ENCODE data around the gene KCNMA1.

The KCNMA1 gene

GRCh38 chr10:77180104-77180503 is 457.5 kb downstream of the KCNMA1 start:
- DNase-seq (ENCODE audit: low read depth), result no peak

GRCh38 chr10:77179015-77179695 is 458.5 kb downstream of the KCNMA1 start:
- DNase-seq (ENCODE audit: low read depth), result no peak

DNA sequence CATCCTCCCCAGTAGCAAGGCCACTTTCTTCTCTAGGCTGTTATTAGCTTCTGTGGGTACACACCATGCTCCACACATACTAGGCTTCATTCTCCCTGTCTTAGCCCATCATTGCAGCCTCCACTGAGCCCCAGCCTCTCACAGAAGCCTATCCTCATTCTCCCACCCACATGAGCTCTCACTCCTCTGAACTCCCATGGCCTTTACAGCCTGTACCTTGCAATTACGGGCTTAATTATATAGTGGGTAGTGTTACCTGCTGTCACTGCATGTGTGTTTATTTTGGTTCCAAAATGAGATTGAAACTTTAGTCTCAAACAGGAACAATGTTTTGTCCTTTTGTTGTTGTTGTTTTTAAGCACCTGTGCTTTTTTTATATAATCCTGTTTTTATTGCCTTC is 460.0 kb downstream of the KCNMA1 start:
- no peak for DNase-seq (ENCODE audit: low read depth)

DNA sequence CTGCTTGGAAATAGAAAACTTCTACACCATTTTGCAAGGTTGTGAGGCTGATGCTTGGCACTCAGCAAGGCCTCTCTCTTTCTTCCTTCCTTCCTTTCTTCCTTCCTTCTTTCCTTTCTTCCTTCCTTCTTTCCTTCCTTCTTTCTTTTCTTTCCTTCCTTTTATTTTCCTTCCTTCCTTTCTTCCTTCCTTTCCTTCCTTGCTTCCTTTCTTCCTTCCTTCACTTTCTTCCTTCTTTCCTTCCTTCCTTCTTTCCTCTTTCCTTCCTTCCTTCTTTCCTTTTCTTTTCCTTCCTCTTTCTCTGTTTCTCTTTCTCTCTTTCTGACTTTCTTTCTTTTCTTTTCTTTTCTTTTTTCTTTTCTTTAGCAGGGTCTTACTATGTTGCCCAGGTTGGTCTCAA is 460.4 kb downstream of the KCNMA1 start:
- DNase-seq (ENCODE audit: low read depth), result no peak

GRCh38 chr10:77176232-77176631 is 461.4 kb downstream of the KCNMA1 start:
- DNase-seq (ENCODE audit: low read depth), result no peak

- no peak for DNase-seq (ENCODE audit: low read depth)
These were observed 461.9 kb downstream of the KCNMA1 start for GRCh38 chr10:77175631-77176222.

DNA sequence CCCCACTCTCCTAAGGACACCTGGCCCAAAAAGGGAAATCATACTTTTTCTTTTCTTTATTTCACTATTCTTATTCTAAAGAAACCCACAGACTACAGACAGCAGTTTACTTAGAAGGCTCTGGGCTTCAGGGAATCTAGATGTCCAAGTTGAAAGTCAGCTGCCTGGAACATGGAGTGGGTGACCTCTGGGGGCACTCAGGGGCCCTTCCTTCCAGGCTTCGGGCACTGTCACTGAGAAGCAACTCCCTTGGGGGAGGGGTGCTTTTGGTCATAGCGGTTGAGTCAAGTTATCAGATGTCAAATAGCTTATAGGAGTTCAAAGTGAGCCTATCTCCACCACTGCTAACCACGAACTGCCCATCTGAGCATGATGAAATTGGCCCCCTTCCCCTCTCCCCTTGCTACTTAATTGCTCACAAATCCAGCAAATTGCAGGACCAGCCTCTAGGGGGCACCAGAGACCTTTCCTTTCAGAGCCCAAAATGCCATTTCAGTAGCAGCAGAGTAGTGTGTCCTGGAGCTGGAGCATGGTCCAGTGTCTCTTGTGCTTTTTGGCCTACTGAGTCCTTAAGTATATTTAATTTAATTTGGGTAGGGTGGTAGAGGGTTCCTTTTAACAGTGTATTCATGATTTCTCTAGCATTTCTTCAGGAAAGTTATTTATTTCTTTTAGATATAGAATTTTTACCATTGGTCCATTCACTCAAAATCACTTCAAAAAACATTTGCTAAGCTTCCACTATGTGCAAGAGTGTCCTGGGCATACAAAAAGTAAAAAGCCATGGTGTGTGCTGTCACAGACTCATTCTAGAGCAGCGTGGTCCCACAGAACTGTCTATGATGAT is 463.8 kb downstream of the KCNMA1 start:
- peak; percentile 55 for DNase-seq (ENCODE audit: low read depth)

GRCh38 chr10:77172086-77172485 is 465.5 kb downstream of the KCNMA1 start:
- DNase-seq (ENCODE audit: low read depth), result no peak

- no peak for DNase-seq (ENCODE audit: low read depth)
These were observed 468.7 kb downstream of the KCNMA1 start for GRCh38 chr10:77168861-77169260.

DNA sequence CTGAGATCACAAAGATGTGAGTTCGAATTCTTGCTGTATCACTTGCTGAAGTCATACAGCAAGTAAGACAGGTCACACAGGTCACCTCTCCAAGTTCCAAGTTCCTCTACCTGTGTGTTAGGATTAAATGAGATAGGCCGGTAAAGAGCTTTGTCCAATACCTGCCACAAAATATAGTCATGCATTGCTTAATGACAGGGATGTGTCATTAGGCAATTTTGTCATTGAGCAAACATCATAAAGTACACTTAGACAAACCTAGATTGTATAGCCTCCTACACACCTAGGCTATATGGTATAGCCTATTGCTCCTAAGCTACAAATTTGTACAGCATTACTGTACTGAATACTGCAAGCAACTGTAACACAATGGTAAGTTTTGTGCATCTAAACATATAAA is 469.4 kb downstream of the KCNMA1 start:
- no peak for DNase-seq (ENCODE audit: low read depth)

- DNase-seq (ENCODE audit: low read depth), result peak; percentile 16
These were observed 472.0 kb downstream of the KCNMA1 start for GRCh38 chr10:77165445-77166208.

DNA sequence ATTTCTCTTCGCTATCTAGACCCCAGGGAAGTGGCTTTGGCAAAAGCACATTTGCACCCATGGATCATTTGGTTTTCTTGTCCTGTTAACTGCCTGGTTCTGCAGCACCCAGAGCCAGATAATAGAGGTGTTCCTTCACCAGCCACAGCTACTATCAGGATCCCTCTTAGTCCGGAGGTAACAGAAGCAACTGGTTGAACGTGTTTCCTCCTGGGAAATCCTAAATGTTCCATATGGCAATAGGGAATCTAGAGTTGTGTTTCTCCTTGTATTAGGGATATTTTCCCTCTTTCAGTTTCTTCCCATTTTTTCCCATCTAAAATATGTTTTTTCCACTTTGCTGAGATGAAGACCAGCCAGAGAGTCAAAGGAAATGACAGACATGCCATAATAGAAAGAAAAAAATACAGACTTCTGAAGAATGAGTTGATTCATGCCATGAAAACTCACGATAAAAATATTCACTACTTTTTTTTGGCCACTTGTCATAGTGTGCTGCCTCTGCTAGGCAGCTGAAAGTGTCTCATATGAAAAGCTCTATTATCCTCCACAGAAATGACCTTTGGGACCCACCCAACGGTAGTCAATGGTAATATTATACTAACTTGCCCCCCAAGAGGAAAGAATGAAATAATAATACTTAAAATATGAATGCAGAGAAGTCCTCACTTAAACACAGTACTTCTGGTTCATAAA is 472.8 kb downstream of the KCNMA1 start:
- DNase-seq (ENCODE audit: low read depth), result no peak

DNA sequence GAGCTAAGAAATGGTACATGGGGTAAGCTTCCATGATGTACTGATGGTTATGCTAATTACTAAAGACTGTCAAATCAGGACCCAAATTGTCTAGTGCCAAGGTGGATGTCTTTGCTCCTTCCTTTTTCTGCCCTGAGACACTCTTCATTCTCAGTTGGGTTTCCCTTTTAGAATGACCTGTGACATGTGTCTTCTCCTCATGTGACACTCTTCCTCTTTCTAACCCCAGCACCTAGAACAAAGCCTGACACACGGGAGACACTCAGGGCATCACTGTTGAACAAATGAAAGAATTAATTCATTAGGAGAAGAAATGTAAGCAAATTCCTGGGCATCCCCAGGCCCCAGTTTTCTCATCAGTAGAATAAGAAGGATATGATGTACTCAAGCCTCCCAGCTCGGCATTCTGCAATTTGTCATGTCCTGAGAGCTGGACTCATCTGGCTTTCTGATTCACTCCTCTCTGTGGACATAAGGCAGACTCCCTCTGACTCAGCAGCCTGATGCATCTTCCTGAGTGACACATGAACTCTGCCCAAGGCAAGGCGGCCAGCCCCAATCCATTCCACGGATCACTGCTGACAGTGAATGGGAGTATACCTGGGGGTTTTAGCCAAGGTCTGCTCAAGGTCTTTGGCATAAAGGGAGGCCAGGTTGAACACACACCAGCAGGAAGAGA is 473.8 kb downstream of the KCNMA1 start:
- DNase-seq (ENCODE audit: low read depth), result no peak

DNA sequence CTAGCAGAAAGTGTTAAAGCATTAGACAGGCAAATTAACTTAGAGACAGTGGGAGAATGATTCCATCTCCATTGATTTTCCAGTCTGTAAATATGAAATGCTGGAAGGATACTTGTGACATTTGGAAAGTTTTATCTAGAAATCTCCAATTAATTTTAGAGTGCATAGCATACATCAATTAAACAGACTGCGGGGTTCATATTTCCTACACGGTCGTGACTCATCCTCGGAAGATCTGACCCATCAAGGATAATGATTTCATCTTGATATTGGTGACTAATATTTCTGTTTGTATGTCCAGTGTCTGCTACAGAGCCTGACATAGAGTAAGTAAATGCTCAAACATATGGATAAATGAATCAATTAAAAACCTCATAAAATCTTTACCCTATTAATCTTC is 474.9 kb downstream of the KCNMA1 start:
- DNase-seq (ENCODE audit: low read depth), result no peak

DNA sequence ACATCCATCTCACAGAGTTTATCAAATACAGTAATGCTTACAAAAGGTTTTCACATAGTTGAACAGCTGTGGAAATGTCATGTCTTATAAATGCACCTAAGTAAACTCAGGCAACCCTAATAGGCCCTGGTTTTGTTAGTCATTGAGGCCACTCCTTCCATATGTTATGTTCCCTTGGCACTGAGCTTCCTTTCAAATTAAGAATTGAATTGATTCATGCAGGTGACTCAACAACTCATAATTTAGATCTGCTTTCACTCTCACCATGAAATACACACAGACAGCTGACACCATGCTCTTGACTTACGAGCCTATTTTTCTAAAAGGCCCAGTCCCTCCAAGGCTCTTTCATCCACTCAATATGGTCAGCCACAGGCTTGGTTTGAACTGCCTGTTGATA is 476.9 kb downstream of the KCNMA1 start:
- DNase-seq (ENCODE audit: low read depth), result no peak

DNA sequence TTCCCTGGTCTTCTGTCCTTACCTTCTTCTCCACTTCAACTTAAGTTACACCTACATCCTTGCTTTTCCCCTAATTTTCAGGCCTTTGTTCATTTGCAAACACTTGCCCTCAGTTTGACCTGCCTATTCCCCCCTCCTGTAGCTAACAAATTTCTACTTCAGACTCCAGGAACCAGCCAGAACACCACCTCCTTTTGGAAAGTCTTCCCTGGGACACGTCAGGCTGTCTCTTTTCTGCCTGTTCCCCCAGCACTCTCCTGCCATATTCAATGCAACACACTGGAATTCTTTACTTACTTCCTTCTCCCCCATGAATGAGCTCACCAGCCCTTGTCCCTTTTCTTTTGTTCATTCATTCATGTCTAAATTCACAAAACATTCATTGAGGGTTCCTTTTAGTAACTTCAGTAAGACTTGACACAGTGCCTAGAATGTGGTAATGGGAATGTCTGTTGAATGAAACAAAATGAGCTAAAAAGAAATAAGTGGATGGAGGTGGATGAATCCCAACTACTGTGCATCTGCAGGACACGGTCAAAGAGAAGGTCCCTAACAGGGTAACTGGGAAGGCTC is 478.0 kb downstream of the KCNMA1 start:
- DNase-seq (ENCODE audit: low read depth), result no peak

DNA sequence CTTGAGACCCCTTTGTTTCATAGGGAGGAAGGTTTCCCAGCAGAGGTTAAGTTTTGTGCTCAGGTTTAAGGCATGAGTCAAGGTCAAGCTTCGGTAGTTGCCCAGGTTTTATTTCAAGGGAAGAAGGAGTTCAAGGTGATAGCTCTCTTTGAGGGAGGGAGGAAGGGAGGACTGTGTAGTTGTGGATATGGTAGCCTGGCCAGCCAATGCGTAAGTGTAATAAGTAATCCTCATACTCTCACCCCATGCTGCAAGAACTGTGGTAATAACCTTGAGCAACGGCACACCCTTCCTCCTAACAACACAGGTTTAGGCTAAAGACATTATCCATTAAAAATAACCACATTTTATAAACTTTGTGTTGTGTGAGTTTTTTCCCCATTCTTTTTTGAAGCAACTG is 478.9 kb downstream of the KCNMA1 start:
- DNase-seq (ENCODE audit: low read depth), result no peak

DNA sequence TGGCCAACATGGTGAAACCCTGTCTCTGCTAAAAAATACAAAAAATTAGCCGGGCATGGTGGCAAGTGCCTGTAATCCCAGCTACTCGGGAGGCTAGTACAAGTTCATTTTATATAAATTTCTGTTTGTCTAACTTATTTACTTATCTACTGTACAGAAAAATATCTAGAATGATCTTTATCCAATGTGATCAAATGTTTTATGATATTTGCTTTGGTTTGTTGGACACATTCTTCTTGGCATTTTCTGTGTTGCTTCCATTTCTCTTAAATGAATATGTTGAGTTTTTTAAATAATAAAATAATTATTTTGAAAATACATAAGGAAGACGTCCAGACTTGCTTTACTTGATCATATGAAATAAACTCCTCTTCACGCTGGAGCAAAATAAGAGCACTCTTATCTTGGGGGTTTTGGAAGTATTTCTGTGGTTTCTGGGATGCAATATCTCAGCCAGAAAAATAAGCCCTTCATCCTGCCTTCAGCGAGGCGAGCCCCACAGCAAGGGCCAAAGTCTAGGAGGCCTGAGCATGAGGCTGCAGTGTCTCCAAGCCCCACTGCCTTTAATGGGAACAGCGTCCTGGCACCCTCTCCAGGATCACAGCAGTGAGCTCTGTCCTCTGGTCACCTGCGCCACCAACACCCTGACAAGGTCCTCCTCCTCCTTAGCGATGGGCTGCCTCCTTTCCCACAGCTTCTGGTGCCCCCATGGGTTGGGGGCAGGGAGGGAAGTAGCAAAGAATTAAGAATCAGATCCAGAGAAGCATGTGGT is 480.2 kb downstream of the KCNMA1 start:
- no peak for DNase-seq (ENCODE audit: low read depth)

- no peak for DNase-seq (ENCODE audit: low read depth)
These were observed 481.2 kb downstream of the KCNMA1 start for GRCh38 chr10:77156406-77156879.

GRCh38 chr10:77152256-77152655 is 485.4 kb downstream of the KCNMA1 start:
- DNase-seq (ENCODE audit: low read depth), result no peak

Measured in stimulated activated CD8-positive, alpha-beta memory T cell treated with anti-CD3 and anti-CD28 coated beads, Interleukin-12 subunit alpha, Interleukin-12 subunit beta, amount 100 ng/mL, for 1 hour (primary cell).